ENCODE data around the gene KIAA1143. TPM values are rescaled to one million over a fixed set of nuclear protein-coding genes. Genes with fewer than 3 reads are reported as not detected.

KIAA1143 gene
- total RNA-seq, 2 donors from 2014 or later, result 16.9 to 28.9 TPM

GRCh38 chr3:44782891-44783290 lies 21.5 kb upstream of the KIAA1143 start:
- Histone ChIP-seq H3K9me3 (no peaks in the 10 kb centered on the region), H3K27me3 (replicated peaks; ENCODE audit: insufficient read depth) (no peaks in the 10 kb centered on the region), H3K27ac (no peak overlapping the region), H3K36me3 (no peaks in the 10 kb centered on the region), H3K4me1 (ENCODE audit: control insufficient read depth in 1 of 2, low read depth in 2 of 2) (no peaks in the 10 kb centered on the region), H3K4me3 (no peak overlapping the region)
- no peak for TF ChIP-seq CTCF (IDR thresholded peaks at IDR 0.05)
- ATAC-seq (ENCODE audit: insufficient number of reproducible peaks, low FRiP score, low read depth) (no peak), DNase-seq (ENCODE audit: low spot score) (no peak)

- ATAC-seq (ENCODE audit: insufficient number of reproducible peaks, low FRiP score, low read depth) (no peak), DNase-seq (ENCODE audit: low spot score) (no peak)
- H3K27ac ChIP-seq, result no peak overlapping the region
- no peaks in the 10 kb centered on the region for H3K4me1 ChIP-seq (ENCODE audit: control insufficient read depth in 1 of 2, low read depth in 2 of 2)
- no peak overlapping the region for H3K4me3 ChIP-seq
- peaks cover 11% of the 10 kb centered on the region for H3K9me3 ChIP-seq
- H3K36me3 ChIP-seq, result no peaks in the 10 kb centered on the region
- no peak for TF ChIP-seq CTCF (IDR thresholded peaks at IDR 0.05)
- no peaks in the 10 kb centered on the region for H3K27me3 ChIP-seq (replicated peaks; ENCODE audit: insufficient read depth)
Observed at GRCh38 chr3:44772099-44772442, 10.7 kb upstream of the KIAA1143 start.

- Histone ChIP-seq H3K4me1 (ENCODE audit: control insufficient read depth in 1 of 2, low read depth in 2 of 2) (no peaks in the 10 kb centered on the region), H3K27me3 (replicated peaks; ENCODE audit: insufficient read depth) (no peaks in the 10 kb centered on the region), H3K36me3 (no peaks in the 10 kb centered on the region), H3K27ac (no peak overlapping the region), H3K4me3 (no peak overlapping the region), H3K9me3 (peaks cover 11% of the 10 kb centered on the region)
- ATAC-seq (ENCODE audit: insufficient number of reproducible peaks, low FRiP score, low read depth), result no peak
- DNase-seq (ENCODE audit: low spot score), result no peak
- TF ChIP-seq CTCF (IDR thresholded peaks at IDR 0.05), result no peak
Observed at GRCh38 chr3:44771424-44772098, 10.1 kb upstream of the KIAA1143 start.

GRCh38 chr3:44764248-44764647 lies 2.8 kb upstream of the KIAA1143 start:
- no peak overlapping the region for H3K27ac ChIP-seq
- TF ChIP-seq CTCF (IDR thresholded peaks at IDR 0.05), result no peak
- no peaks in the 10 kb centered on the region for H3K27me3 ChIP-seq (replicated peaks; ENCODE audit: insufficient read depth)
- H3K9me3 ChIP-seq, result no peaks in the 10 kb centered on the region
- DNase-seq (ENCODE audit: low spot score), result no peak
- no peak overlapping the region for H3K4me3 ChIP-seq
- H3K4me1 ChIP-seq (ENCODE audit: control insufficient read depth in 1 of 2, low read depth in 2 of 2), result peaks cover 5 to 13% of the 10 kb centered on the region in 2 donors
- no peak for ATAC-seq (ENCODE audit: insufficient number of reproducible peaks, low FRiP score, low read depth)
- no peaks in the 10 kb centered on the region for H3K36me3 ChIP-seq

GRCh38 chr3:44762690-44763089 lies 1.3 kb upstream of the KIAA1143 start:
- no peak overlapping the region for H3K4me3 ChIP-seq

More at GRCh38 chr3:44762690-44763089, 1.3 kb upstream of the KIAA1143 start:
- TF ChIP-seq CTCF (IDR thresholded peaks at IDR 0.05), result no peak
- H3K4me1 ChIP-seq (ENCODE audit: control insufficient read depth in 1 of 2, low read depth in 2 of 2), result peaks cover 5 to 13% of the 10 kb centered on the region in 2 donors
- ATAC-seq (ENCODE audit: insufficient number of reproducible peaks, low FRiP score, low read depth) (no peak), DNase-seq (ENCODE audit: low spot score) (no peak)
- no peaks in the 10 kb centered on the region for H3K9me3 ChIP-seq
- no peaks in the 10 kb centered on the region for H3K27me3 ChIP-seq (replicated peaks; ENCODE audit: insufficient read depth)
- H3K36me3 ChIP-seq, result no peaks in the 10 kb centered on the region
- H3K27ac ChIP-seq, result no peak overlapping the region
